ENCODE data around the gene HMX3. TPM values are rescaled to one million over a fixed set of nuclear protein-coding genes. Genes with fewer than 3 reads are reported as not detected.

The HMX3 gene
- polyA plus RNA-seq, 1 donor: not detected

GRCh38 chr10:123134343-123134914, 1.3 kb upstream of the HMX3 start:
- no peak for DNase-seq (ENCODE audit: low read depth)

DNA sequence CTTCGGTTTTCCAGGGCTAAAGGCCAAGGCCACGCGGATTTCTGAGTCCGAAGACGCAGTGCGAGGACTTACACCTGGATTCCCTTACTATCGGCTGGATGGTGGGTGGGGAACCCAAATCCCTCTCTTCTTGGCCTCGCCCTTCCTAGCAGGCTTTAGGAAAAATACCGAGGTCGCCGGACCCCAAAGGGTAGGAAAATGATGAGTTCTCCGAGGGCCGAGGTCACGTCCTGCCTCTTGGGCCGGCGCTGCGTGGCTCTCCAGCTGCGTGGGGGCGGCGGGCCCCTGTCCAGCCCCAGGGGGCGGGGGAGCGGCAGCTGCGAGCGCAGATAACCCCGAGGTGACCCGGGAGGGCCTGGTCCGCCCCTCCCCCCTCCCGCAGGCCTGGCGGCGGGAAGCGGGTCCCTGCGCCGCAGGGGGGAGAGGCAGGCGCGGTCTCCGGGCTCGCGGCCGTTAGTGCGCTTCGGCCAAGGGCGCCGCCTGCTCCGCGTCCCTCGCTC, 805 bp upstream of the HMX3 start:
- DNase-seq (ENCODE audit: low read depth): no peak

GRCh38 chr10:123136221-123136805, 543 bp downstream of the HMX3 start:
- no peak for DNase-seq (ENCODE audit: low read depth)

DNA sequence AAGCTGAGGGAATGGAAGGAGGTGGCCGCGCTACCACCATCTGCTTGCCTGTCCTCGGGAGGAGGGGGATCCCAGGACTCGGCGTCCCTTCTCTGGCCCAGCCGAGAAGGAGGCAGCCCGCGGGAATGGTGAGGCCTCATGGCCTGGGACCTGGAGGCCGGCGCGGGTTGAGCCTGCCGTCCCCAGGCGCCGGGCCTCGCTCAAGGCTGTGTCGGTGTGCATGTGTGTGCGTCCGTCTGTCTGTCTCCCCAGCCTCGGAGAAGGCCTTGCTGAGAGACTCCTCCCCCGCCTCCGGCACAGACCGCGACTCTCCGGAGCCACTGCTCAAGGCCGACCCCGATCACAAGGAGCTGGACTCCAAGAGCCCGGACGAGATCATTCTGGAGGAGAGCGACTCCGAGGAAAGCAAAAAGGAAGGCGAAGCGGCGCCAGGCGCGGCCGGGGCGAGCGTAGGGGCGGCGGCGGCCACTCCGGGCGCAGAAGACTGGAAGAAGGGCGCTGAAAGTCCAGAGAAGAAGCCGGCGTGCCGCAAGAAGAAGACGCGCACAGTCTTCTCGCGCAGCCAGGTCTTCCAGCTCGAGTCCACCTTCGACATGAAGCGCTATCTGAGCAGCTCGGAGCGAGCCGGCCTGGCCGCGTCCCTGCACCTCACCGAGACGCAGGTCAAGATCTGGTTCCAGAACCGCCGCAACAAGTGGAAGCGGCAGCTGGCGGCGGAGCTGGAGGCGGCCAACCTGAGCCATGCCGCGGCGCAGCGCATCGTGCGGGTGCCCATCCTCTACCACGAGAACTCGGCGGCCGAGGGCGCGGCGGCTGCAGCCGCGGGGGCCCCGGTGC, 1.3 kb downstream of the HMX3 start:
- no peak for DNase-seq (ENCODE audit: low read depth)

GRCh38 chr10:123139165-123139520, 3.4 kb downstream of the HMX3 start:
- no peak for DNase-seq (ENCODE audit: low read depth)

DNA sequence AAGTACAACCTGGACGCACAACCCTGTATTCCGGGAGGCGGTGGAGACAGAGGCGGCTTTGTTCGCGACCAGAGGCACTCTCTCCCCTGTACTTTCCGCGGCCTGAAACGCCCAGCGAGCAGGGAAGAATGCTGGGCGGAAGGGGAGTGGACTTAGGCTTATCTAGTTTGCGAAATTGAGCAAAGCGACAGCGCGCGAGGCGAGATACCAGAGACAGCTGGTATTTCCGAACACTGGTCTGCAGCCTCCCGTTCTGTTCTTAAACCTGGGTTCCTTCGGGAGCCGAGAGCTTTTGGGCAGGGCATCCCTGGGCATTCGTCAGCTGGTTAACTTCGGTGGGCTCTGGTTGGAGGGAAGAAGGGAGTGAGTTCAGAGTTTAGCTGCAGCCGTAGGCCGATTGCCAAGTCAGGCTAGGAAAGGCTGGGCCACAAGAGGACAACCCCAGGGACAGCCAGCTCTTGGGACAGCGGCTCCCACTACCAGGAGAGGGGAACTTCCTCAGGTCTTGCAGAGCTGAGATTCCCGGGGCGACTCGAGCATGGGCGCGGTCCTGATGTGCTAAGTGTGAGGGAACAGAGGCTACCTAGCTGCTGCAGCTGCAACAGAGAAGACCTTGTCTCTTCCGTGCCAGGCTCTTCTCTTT, 3.9 kb downstream of the HMX3 start:
- no peak for DNase-seq (ENCODE audit: low read depth)

- no peak for DNase-seq (ENCODE audit: low read depth)
These were observed 4.6 kb downstream of the HMX3 start for GRCh38 chr10:123140164-123140982.

GRCh38 chr10:123140983-123141390, 5.2 kb downstream of the HMX3 start:
- DNase-seq (ENCODE audit: low read depth): no peak

DNA sequence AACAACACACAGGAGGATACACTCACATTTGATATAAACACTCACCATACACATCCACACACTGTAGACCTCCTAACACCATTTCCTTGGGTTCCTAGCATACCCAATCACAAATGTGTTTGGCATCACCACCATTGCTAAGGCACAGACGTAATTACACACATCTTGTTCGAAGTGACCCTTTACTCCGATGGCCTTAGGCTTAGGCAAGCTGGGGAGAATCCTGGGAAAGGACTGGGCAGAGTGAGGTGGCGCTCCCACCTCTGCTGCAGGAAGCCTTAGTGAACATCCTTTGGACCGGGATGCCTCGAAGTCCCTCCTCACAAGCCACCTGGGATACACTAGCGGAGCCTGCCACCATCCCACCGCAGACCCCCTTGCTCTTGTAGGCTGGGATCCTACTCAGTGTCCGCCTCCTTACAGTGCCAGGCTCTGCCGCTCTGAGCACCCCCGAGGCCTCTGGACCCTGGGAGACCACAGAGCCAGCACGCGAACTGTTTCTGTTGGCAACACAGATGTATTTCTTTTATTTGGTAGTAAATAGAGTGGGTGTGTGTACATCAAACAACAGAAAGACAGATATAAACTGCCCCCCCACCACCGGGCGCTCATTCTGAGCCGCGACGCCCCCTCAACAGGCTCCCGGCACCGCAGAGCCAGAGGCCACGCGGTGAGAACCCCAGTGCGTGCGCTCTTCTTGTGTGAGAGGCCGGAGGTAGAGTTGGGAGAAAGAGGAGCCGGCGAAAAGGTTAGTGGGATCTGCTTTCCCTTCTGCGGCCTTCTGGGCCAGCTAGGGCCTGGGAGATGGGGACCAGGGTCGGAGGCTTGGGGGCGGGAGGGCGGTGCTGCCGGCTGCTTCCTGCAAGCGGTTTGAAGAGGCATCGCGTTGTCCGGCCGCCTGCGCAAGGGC, 6.3 kb downstream of the HMX3 start:
- no peak for DNase-seq (ENCODE audit: low read depth)

- DNase-seq (ENCODE audit: low read depth): no peak
These were observed 7.0 kb downstream of the HMX3 start for GRCh38 chr10:123142701-123143161.

DNA sequence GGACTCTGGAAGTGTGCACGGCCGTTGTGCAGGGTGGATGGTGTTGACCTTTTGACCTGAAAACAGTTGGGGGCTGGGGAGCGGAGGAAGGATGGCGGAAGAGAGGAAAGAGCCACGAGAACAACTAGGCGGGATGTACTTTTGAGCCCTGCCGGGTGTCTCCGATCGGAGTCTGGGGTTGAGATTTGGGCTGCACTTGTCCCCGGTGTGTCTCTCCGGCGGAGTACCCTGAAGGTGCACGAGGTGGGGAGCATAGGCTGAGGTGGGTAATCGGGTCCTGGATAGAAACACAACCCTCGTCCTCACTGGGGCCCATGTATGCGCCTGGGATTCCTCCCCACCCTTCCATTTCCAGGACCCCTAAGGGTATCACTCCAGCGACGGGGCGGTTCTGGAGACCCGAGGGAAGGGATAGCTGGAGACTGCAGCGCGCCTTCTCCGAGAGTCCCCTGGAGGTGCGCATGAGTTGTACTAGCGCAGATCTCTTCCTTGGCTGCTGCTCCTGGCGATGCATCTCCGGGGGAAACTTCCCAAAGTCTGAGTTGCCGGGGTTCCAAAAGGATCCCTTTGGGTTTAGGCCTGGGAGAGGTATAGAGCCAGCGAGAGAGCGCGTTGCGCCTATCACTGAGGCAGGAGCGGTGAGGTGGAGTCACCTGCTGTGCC, 7.5 kb downstream of the HMX3 start:
- DNase-seq (ENCODE audit: low read depth): no peak

- no peak for DNase-seq (ENCODE audit: low read depth)
These were observed 8.0 kb downstream of the HMX3 start for GRCh38 chr10:123143825-123144168.

DNA sequence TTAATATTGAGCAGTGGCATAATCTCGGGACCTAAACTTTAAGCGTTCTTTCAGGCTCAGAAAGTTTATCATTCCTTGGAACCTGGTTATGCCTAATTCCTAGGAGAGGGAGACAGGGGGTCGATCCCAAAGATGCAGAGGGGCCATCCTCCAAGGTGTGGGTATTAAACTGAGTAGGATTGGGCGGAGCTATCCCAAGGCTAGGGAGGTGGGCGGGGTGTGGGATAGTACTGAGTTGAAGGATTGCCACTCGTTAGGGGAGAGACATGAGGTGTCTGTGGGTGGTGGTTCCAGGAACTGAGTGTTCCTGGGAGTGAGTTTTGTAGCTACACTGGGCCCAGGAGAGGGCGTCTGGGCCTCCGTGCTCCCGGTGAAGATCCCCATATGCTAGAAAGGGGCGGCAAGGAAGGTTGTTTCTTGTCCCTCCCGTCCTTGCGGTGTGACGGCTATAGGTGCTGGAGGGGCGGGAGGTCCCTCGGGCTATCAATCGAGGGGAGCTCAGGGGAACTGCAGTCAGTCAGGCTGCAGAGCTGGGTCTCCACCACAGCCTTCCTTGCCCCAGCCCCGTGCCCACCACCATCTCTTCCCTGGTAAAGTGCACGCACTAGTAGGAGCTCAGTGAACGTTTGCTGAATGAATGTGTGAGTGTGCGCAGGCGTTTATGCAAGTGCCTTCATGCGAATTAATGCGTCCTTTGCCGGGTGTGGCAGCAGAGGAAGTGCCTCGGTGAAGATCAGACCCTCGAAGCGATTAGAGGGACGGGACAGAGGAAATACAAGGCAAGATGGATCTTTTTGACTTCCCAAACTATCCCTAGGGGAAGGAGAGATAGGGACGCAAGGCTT, 9.1 kb downstream of the HMX3 start:
- DNase-seq (ENCODE audit: low read depth): no peak

DNA sequence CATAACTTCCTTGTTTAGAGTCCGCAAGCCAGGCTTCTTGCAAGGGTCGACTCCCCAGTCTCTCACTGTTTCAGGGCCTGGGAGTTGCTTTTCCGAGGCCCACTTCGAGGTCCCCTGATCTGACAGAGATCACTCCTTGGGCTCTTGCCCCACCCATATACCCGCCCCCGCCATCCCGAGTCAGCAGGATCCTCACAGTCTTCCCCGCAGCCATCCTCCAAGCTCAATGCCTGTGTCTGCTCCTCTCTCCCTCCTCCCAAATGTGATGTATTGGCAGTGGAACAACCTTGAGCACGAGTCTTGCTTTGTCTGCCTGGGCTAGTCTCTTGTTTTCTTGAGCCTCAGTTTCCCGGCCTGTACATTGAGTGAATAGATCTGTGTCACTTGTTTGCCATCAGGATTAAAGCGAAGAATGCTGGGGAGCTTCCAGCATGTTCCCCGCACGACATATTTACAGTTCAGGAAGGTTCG, 9.8 kb downstream of the HMX3 start:
- no peak for DNase-seq (ENCODE audit: low read depth)

DNA sequence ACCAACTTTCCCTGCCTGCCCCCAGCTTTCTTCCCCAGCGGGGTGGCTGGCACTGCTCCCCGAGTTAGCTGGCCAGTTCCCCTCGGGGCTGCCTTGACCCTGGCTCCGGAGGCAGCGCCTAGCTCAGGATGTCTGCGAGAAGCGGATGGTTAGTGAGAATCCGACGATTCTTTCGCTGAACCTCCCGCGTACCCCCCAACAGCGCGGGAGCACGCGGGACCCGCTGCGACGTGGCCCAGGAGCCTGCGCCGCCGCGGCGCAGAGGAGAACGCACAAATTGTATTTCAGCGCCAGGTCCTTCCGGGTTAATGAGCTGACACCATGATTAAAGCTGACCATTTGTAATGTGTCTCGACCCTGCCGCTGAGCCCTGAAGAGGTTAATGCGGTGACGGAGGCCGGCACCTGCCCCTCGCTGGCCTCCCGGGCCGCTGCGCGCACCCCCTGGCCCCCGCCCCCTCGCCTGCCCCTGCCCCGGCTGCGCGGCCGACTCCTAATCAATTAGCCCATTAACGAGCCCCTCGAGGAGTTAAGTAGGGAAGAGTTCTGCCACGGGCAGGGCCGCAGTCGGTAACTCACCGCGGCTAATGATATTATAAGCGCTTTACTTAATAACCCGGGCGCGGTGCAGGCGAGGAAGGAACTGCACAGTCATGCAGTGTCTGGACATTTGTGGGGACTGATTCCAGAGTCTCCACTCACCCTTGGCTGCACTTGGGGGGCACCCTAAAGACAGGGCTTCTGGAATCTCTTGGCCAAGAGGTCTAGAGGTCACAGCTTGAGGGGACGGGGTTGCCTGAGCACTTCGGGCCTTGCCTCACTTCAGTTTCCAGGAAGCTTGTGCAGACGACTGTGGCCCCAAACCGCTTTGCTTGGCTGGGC, 10.5 kb downstream of the HMX3 start:
- DNase-seq (ENCODE audit: low read depth): no peak

- no peak for DNase-seq (ENCODE audit: low read depth)
These were observed 11.3 kb downstream of the HMX3 start for GRCh38 chr10:123146894-123147634.

All from forelimb muscle (tissue), 1 donor.